Inferior parietal cortex (tissue), 1 donor: Measurements from ENCODE around the gene CD69.
A peak's percentile ranks its signal among the peaks of the same experiment; 100 is the strongest.

Experiments
- DNase-seq: peaks from one replicate; pipeline ENCODE4 v3.0.0-alpha.2; 2016; ENCODE audit errors: extremely low spot score

The CD69 gene

DNA sequence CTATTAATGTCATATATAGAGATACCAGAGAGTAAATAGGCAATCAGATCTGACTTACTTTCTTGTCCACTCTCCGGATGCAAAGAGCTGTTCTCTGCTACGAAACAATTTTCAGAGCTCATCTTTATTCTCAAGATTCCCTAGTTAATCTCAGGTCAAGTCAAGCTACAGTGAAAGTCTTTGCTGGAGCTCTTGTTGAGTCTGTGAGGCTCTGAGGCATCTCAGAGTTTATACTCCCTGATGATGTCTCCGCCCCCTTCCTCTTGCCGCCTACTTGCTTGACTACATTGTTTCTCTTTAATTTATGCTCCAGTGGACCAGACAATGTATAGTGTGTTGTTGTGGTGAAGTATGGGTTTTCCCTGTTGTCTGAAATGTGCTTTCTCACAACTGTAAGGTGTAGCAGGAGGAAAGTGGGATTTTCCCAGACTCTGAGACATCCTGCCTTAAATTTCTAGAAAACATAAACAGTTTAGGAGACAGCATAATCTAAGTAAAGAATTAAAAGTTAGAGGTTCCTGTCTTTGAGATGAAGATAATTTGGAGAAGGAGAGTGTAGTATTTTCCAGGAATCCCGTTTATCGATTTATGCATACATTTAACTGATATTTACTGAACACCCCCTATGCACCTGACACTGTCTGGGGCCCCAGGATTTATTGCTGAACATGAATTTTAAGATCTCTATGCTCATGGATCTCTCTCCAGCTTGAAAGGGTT is at the start of gene CD69:
Gene CD69 (minus strand): TSS at position 203 of the 720 bp plus-strand sequence. CDS start 81 bp downstream, at position 122.
- DNase-seq = no peak

DNA sequence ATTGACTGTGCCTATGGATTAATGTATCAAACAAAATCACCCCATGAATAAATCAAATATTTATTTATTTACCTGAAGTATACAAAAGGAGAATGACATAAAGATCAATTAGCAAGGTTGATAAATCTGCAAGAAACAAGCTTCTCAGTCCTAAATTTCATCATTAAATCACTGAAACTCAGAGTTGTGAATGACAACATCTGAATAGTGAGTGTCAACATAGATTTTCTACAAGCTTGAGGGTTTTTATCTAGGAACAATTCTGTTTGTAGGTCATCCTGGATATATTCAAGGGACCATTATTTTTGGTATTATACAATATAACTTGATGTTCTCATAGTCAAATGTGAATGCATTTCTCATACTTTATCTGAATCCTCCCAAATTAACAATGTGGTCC is 49.2 kb upstream of the CD69 start:
- DNase-seq = no peak

GRCh38 chr12:9809338-9809737 is 48.6 kb upstream of the CD69 start:
- no peak for DNase-seq

- no peak for DNase-seq
Measured at GRCh38 chr12:9808504-9808903, 47.8 kb upstream of the CD69 start.

DNA sequence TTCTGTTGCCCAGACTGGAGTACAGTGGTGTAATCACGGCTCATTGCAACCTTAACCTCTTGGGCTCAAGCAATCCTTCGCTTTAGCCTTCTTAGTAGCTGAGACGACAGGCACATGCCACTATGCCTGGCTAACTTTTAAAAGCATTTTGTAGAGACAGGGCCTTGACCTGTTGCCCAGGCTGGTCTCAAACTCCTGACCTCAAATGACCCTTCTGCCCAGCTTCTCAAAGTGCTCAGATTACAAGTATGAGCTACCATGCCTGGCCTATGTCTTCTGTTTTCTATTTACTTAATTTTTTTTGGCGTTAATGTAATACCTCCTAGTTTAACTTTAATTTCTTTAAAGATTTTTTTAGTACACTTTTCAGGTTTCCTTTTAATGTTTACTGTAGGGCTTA is 46.0 kb upstream of the CD69 start:
- DNase-seq = no peak

DNA sequence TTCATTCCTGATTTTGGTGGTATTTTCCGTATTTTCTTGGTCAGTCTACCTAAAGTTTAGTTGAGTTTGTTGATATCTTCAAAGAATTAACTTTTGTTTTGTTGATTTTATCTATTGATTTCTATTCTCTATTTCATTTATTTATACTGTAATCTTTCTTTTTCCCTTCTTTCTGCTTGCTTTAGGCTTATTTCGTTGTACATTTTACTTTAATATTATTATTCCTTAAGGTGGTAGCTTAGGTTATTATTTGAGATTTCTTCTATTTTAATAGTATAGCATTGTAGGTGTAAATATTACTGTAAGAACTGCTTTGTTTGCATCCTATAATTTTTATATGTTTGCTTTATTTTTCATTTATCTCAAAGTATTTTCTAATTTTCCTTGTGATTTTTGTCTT is 45.2 kb upstream of the CD69 start:
- DNase-seq = no peak

- no peak for DNase-seq
Measured at GRCh38 chr12:9799961-9800360, 39.3 kb upstream of the CD69 start.

DNA sequence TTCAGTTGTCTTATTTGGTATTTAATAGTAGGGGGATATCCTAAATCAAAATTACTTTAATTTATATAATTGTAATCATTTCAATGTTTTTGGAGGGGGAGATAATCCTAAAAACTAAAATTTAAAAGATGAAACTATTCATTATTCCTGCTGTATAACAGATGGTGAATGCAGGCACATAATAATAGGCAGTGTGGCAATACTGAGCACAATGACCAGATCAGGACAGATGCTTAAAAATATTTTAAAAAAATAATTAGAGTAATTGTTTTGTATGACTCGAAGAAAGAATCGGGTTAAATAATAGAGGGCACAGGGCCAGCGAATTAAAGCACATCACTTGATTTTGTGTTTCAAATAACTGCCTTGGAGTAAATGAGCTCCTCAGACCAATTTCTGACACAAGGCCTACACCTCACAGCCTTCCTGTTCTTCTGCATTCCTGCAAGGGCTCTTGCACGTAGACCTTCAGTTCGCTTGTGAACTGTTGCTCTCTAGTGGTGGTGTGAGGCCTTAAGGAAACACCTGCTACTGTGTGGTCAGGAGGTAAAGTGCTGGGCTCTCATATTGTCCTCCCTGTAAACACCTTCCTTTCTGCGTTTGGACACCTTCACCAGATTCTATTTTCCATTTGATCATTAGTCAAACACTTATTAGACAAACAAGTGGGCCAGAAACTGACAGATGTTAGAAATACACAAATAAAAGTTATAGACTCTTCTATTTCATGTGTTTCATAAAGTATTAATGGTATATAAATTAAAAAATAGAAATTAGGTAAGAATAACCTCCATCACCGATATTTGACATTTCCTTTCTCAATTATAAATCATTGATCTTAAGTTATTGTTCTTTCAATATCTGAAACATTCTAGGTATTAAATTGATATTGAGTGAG is 37.3 kb upstream of the CD69 start:
- peak; percentile 7 for DNase-seq

GRCh38 chr12:9796971-9797370 is 36.3 kb upstream of the CD69 start:
- no peak for DNase-seq

DNA sequence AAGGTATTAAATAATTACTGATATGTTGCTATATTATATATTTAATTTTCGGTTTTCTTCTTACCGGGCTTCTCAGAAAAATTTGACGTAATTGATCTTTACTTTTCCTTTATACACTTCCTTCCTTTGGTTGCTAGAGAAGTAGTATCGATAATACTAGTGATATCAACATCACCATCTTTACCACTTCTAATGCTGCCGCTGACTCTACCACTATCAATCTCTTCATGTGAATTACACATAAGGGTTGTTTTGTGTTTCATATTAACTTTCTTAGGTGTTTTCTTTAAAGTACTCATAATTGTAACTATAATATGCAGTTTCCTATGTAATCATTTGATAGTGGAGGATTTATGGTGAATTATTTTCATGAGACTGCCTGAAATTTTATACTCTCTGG is 35.6 kb upstream of the CD69 start:
- DNase-seq = no peak

DNA sequence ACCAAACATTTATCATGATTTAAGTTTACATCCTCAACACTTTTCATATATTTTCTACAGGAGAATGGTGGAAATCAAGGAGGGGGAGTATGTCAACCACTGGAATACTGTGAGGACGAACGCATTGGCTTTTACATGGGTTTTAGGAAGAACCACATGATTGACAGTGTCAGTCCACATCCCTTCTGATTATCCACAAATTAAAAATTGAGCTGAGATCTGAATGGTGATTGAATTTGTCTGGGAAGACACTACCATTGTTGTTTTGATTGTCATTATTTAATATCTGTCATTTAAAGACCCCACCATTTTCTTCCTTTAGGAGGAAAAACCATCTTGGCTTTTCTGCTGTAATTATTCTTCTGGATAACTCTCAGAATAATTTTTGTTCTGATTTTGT is 35.2 kb upstream of the CD69 start:
- DNase-seq = no peak

GRCh38 chr12:9794484-9795093 is 33.9 kb upstream of the CD69 start:
- no peak for DNase-seq

- no peak for DNase-seq
Measured at GRCh38 chr12:9793779-9794395, 33.2 kb upstream of the CD69 start.

DNA sequence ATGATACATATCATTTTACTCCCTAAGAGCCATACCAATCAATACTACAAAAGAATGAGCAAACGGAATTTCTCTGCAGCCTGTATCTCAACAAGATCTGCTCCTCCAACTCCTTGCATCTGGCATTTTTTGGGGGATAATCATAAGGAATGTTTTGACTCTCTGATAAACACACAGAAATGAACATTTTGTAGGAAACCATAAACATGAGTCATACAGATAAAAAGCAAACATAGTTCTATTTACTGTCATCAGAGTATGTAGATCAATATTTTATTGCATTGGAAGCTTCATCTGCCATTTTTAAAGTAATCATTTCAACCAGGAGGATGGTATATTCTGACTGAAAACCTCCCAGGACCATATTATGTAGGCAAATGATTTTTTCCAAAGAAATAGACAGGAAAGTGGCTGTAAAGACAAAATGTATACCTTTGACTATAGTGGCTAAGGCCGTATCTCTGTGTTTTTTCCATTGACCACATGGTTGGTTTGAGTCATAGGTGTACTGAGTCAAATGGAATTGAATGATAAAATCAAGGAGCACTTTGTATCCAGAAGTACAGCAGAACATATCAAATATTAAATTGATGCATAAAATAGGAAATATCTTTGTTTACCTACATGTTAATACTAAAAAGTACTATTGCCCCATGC is 32.4 kb upstream of the CD69 start:
- DNase-seq = no peak

DNA sequence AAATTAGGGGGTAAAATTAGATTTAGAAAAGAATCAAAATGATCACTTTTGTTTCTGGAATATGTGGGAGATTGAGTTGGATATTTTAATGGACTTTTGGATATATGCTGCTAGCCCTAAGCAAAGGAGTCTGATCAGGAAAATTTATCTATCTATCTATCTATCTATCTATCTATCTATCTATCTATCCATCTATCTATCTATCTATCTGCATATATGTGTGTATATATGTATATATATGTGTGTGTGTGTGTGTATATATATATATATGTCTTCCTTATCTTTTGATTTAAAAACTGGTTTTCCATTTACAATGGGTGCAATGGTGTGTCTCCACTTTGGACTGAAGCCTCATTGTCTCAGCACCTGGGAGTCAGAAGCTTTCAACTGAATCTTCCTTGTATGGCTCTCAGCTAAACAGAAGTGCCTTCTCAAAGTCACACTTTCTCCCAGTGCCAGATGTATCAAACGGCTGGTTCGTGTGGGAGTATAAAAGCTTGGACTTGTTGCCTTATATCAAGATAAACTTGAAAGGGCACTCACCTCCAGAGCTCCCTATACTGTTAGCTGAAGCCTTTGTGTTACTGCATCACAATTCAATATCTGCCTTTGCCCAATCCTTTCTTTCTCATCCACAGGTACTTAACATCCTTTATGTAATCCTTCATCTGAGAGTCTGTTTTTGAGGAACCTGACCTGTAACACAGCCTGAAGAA is 31.6 kb upstream of the CD69 start:
- no peak for DNase-seq

GRCh38 chr12:9786726-9787717 is 26.3 kb upstream of the CD69 start:
- DNase-seq = no peak

- no peak for DNase-seq
Measured at GRCh38 chr12:9784816-9785215, 24.1 kb upstream of the CD69 start.

DNA sequence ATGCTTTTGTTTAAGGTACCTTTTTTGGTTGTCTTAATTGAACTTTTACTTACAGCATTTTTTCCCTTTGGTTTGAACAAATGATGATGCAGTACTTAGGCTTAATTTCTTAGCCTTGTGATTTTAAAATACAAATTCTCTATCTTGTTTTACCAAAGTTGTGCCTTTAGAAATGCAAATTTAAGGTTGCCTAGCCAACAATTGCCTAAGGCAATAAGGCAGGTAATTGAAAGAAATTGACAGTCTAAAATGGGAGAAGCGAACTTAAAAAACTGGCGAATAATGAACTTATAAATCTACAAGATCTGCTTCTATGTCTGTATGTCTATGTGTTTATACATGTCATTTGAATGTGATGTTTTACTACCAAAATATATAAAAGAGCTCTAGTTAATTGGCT is 23.6 kb upstream of the CD69 start:
- DNase-seq = no peak

- no peak for DNase-seq
Measured at GRCh38 chr12:9782547-9783382, 22.1 kb upstream of the CD69 start.
